DMS153 treated with DMSO at 0.1 percent for 48 hours (cell line): ENCODE measurements around the gene PTGS1.
"Not testable (repeated sequence)": the region's sequence is repeated elsewhere in the genome, so short reads cannot be mapped to it uniquely, and the experiment has no call there.

Source experiments
- DNase-seq: peaks from one replicate; lab custom pipeline; 2025; ENCODE audit not compliant: unreplicated experiment; lab: John Stamatoyannopoulos, UW

The PTGS1 gene

DNA sequence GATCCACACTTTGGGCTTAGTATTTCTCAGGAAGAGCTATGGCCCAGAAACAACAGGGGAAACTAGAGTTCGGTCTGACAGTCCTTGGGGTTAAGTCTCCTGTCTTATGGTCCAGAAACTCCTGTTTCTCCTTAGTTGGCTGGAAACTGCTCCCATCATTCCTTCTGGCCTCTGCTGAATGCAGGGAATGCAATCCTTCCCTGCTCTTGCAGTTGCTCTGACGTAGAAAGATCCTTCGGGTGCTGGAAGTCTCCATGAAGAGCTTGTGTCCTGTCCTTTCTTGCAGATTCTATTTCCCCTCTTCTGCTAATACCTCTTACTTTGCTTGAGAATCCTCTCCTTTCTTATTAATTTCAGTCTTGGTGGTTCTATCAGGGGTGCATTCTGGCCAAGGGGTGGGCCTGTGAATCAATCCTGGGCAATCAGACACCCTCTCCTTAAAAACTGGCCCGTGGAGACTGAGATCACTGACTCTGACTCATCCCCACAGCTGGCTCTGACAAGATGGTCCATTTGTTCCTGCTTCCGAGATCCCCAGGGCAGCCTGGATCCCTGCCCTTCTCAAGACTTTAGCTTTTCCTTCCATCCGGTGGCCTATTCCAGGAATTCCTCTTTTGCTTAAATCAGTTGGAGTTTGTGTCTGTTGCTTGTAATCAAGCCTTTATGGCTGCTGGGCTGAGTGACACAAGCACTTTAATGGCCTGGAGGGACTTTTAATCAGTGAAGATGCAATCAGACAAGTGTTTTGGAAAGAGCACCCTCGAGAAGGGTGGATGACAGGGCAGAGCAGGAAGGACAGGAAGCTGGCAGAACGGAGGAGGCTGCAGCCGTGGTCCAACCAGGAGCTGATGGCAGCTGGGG, 23.7 kb downstream of the PTGS1 start:
- DNase-seq = no peak

DNA sequence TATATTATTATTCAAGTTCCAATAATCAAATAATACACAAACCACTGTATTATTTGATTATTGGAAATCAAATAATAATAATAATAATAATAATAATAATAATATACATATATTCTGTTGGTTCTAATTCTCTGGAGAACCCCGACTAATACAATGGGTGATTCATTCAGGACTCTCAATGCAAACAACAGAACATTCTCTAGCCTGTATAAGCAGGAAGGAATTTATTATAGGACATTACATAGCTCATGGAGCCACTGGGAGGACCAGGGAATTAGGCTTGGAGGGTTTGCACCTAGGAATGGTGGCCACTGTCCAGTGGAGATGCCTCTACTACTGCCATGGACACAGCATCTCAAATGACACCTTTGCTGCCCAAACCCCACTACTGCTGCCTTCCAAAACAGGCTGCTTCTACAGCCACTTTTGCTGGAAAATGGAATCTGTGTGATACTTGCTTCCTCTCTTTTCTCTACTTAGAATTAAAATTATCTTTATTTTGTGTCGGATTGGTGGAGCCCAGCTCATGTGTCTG, 25.9 kb downstream of the PTGS1 start:
- no peak for DNase-seq

DNA sequence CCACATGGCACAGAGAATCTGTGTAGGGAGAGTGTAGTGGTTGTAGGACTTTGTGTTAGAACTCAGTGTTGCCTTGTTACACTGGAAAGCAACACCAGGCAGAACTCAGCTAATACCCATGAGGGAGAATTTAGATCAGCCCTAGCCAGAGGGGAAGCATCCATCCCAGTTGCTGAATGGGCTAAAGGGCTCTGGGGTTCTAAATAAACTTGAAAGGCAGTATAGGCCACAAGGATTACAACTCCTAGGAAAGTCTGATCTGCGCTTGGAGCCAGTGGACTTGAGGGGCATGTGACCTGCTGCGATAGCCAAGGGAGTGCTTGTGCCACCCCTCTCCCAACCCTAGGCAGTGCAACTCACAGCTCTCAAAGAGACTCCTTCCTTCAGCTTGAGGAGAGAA, 26.9 kb downstream of the PTGS1 start:
- no peak for DNase-seq

DNA sequence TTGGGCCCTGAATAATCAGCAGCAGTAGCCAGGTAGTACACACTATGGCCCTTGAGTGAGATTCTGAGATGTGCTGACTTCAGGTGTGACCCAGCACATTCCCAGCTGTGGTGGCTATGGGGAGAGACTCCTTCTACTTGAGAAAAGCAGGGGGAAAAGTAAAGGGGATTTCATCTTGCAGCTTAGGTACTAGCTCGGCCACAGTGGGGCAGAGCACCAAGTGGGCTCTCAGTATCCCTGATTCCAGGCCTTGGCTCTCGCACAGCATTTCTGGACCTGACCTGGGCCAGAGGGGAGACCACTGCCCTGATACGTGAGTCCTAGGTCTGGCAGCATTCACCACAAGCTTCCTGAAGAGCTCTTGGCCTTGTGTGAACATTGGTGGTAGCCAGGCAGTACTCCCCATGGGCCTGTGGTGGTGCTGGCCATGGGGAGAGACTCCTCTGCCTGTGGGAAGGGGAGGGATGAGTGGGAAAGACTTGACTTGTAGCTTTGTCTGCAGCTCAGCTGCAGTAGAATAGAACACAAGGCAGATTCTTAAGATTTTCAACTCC, 27.6 kb downstream of the PTGS1 start:
- DNase-seq = no peak

DNA sequence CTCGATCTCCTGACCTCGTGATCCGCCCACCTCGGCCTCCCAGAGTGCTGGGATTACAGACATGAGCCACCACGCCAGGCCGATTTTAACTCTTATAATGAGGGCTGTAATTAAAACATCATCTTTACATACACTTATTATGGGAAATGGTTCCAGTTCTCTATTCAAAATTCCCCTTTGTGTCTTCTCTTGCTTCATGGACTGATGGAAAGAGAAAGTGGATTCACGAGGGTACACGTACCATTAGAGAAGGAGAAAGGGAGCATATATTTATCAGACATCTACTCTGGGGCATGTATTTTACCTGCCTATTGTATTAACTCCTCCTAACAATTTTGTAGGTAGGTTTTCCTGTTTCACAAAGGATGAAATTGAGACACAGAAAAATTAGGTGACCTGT, 31.1 kb downstream of the PTGS1 start:
- no peak for DNase-seq

DNA sequence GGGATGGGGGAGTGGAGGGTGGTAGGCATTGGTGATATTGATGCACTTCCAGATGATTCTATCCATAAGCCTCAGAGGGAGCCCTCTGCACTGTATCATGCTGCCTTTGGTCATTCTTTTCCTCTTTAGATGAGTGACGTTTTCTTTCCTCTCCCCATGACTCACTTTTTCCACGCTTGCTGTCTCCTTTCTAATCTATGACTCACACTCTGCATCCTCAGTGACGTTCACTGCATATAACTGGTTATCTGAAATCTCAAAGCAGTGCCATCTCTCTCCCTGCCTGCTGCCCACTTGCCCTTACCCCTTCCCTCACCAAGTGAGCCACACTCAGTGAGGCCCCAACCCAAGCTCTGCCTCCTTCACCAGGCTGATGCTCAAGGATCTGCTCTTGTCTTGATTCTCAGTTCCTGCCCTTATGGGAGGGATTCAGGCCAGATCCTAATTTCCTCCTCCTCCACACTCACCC, 31.6 kb downstream of the PTGS1 start:
- no peak for DNase-seq

DNA sequence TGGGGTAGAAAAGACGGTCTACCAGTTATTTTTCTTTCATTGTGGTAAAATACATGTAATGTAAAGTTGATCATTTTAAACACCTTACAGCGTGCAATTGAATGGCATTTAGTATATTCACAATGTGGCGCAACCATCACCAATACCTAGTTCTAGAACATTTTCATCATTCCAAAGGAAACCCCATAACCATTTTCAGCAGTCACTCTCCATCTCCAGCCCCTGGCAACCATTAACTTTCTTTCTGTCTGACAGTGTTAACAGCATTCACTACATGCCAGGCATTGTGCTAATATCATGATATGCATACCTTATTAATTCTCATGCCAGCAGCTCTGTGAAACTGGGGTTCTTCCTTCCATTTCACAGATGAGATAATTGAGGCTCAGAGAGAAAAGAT, 32.0 kb downstream of the PTGS1 start:
- no peak for DNase-seq

DNA sequence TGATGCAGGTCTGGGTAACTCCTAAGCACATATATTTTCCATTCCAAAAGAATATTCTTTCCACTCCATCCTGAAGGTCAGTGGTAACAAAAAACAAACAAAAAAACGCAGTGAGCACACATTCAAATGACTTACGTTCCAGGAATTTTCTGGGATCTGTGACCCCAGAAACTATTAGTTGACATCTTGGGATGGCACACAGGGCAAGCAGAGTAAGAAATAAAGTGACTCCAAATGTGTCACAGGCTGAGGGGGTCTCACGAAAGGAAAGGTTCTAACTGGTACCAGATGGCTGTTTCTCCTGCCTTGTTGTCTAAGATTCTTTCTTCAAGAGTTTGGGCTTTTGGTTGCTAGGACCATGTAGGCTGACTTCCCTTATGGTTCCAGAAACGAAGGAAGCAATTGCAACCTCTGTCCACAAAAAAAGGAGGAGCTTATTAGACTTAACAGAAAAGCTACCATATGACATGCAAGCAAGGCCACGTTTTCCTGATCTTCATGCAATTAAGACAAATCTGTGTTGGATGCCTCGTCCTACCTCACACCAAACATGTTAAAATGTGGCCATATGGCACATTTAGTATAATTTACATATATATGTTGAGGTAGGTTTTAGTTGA, 32.7 kb downstream of the PTGS1 start:
- DNase-seq = no peak

DNA sequence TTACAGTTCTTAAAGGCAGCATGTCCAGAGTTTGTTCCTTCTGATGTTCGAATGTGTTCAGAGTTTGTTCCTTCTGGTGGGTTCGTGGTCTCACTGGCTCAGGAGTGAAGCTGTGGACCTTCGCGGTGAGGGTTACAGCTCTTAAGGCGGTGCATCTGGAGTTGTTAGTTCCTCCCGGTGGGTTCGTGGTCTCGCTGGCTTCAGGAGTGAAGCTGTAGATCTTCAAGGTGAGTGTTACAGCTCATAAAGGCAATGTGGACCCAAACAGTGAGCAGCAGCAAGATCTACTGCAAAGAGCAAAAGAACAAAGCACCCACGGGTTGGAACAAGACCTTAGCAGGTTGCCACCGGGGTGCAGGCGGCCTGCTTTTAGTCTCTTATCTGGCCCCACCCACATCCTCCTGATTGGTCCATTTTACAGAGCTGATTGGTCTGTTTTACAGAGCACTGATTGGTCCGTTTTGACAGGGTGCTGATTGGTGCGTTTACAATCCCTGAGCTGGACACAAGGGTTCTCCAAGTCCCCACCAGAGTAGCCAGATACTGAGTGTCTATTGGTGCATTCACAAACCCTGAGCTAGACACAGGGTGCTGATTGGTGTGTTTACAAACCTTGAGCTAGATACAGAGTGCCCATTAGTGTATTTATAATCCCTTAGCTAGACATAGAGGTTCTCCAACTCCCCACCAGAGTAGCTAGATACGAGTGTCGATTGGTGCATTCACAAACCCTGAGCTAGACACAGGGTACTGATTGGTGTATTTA, 34.7 kb downstream of the PTGS1 start:
- not testable (repeated sequence) for DNase-seq

DNA sequence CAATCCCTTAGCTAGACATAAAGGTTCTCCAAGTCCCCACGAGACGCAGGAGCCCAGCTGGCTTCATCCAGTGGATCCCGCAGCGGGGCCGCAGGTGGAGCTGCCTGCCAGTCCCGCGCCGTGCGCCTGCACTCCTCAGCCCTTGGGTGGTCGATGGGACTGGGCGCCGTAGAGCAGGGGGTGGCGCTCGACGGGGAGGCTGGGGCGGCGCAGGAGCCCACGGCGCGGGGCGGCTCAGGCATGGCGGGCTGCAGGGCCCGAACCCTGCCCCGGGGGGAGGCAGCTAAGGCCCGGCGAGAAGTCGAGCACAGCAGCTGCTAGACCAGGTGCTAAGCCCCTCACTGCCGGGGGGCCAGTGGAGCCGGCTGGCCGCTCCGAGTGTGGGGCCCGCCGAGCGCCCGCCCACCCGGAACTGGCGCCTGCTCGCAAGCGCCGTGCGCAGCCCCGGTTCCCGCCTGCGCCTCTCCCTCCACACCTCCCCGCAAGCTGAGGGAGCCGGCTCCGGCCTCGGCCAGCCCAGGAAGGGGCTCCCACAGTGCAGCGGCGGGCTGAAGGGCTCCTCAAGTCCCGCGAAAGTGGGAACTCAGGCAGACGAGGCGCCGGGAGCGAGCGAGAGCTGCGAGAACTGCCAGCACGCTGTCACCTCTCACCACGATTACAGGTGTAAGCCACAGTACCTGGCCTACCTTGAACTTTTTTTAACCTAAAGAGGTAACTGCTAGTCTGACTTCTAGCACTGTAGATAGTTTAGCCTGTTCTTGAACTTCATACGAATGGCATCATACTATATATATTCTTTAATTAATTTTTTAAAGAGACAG, 35.5 kb downstream of the PTGS1 start:
- no peak for DNase-seq

DNA sequence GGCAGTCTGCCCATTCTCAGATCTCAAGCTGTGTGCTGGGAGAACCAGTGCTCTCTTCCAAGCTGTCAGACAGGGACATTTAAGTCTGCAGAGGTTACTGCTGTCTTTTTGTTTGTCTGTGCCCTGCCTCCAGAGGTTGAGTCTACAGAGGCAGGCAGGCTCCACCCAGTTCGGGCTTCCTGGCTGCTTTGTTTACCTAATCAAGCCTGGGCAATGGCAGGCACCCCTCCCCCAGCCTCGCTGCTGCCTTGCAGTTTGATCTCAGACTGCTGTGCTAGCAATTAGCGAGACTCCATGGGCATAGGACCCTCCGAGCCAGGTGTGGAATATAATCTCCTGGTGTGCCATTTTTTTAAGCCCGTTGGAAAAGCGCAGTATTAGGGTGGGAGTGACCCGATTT, 43.3 kb downstream of the PTGS1 start:
- DNase-seq = not testable (repeated sequence)

DNA sequence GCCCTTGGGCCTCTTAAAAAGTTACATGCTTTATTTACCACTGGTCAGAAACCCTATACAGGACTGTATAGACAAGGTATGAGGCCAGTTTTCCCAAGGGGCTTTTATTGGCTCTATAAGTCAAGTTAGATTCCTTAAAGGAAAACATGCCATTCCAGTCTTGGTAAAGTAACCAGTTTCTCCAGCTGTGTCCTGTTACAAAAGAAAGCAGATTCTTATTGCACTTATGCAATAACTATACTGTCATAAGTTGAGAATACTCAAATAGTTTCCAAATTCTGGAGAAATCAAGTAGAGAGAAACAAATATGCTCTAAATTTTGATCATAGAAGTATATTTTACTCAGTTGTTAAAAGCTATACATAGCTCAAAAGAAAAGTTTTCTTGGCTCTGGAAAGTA, 47.2 kb downstream of the PTGS1 start:
- DNase-seq = no peak

DNA sequence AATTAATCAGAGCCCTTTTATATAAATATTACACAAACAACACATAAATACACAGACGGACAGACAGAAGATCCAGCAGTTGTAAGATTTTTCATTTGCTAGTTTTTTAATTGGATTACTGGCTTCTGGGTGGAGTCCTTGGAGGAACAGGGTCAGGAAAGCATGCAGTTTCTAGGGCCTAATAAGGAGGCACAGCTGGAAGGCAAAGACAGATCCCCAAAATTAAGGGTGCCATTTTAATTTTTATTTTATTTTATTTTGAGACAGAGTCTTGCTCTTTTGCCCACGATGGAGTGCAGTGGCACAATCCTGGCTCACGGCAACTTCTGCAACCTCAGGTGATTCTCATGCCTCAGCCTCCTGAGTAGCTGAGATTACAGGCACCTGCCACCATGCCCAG, 49.5 kb downstream of the PTGS1 start:
- DNase-seq = no peak

DNA sequence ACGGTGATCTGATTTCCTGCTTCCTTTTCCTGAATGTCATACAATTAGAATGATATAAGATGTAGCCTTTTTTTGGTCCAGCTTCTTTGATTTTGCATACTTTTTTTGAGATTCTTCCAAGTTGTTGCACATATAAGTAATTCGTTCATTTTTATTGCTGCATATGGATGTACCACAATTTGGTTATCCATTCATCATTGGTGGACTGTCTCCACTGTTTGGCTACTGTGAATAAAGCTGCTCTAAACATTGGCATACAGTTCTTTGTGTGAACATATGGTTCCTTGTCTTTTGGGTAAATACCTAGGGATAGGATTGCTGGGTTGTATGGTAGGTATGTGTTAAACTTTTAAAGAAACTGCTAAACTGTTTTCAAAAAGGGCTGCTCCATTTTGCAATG, 54.3 kb downstream of the PTGS1 start:
- DNase-seq = no peak

DNA sequence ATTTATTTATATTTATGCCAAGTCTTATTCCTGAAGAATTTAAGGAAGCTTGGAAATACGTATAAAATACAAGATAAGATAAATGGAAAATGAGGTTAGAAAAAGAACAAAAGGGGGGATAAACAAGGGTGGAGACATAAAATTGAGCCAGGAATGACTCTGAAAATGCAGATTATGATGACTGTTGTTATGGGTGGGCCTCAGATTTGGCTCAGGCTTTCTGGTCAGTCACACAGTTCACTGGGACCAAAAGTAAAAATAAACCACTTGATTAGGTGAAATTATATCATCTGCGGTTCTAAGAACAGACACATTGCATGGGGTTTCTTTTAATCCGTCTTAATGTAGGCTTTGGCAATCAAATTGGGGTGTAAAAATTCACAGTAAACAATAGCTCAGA, 55.9 kb downstream of the PTGS1 start:
- DNase-seq = no peak

DNA sequence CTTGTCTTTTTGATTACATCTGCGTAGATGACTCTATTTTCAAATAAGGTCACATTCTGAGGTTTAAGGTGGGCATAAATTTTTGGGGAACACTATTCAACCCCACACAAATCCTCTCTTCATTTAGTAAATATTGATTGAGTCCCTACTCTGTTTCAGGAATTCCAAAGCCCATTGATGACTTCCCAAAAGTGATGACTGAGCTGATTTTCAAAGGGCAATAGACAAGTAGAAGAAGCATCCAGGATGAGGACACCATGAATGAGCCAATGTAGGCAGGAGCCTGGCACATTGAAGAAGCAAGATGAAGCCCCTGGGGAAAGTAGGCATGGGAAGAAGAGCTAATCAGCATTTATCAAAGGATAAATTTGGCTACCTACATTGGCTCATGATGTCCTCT, 71.7 kb downstream of the PTGS1 start:
- no peak for DNase-seq

DNA sequence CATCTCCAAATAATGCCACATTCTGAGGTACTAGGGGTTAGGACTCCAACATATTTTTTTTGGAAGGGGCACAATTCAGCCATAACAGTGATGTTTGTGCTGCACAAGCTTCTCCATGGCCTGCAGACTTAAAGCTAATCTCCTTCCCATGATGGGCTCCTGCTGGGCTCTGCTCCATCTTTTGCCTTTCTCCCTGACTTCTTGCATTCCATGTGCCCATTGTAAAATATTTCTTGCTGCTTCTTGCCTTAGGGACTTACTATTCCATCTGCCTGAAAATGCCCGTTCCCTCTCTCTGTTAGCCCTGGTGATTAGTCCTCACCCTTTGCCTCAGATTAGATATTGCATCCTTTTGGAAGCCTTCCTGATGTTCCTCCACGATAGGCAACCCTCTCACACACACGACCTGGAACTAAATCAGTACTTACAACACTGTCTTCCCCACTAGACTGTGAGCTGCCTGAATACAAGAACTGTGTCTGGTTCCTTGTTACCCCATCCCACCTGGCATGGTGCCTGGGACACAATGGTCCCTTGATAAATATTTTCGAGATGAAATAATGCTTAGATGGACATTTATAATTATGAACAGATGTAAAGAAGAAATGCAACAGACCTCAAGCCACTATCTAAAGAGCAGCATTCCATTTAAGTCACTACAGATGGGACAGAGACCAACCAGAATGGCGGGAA, 73.4 kb downstream of the PTGS1 start:
- no peak for DNase-seq
